Measurements from ENCODE around the gene CLSTN1.

CLSTN1 gene

GRCh38 chr1:9852410-9853248 lies 28.9 kb upstream of the CLSTN1 start:
- no peak for TF ChIP-seq CTCF (IDR thresholded peaks at IDR 0.05)
- H3K36me3 ChIP-seq (ENCODE audit: control insufficient read depth, insufficient read depth, low read length): no peaks in the 10 kb centered on the region
- no peak overlapping the region for H2AFZ ChIP-seq
- H3K79me2 ChIP-seq: no peaks in the 10 kb centered on the region
- H3K27ac ChIP-seq: no peak overlapping the region
- H3K27me3 ChIP-seq (ENCODE audit: control insufficient read depth, insufficient read depth, low read length): no peaks in the 10 kb centered on the region
- no peaks in the 10 kb centered on the region for H3K9me3 ChIP-seq (ENCODE audit: control insufficient read depth, low read length)
- no peak overlapping the region for H3K4me3 ChIP-seq (ENCODE audit: low read depth, low read length)
- H3K4me2 ChIP-seq (ENCODE audit: low read length): no peak overlapping the region
- H3K4me1 ChIP-seq: no peaks in the 10 kb centered on the region
- no peak overlapping the region for H3K9ac ChIP-seq

- Histone ChIP-seq H3K27me3 (ENCODE audit: control insufficient read depth, insufficient read depth, low read length) (no peaks in the 10 kb centered on the region), H2AFZ (no peak overlapping the region), H3K9me3 (ENCODE audit: control insufficient read depth, low read length) (no peaks in the 10 kb centered on the region), H3K4me3 (ENCODE audit: low read depth, low read length) (no peak overlapping the region), H3K4me2 (ENCODE audit: low read length) (no peak overlapping the region), H3K79me2 (no peaks in the 10 kb centered on the region), H3K27ac (no peak overlapping the region), H3K36me3 (ENCODE audit: control insufficient read depth, insufficient read depth, low read length) (no peaks in the 10 kb centered on the region), H3K4me1 (no peaks in the 10 kb centered on the region), H3K9ac (no peak overlapping the region)
- TF ChIP-seq CTCF (IDR thresholded peaks at IDR 0.05): no peak
Observed at GRCh38 chr1:9852004-9852403, 28.2 kb upstream of the CLSTN1 start.

GRCh38 chr1:9850442-9851162 lies 26.8 kb upstream of the CLSTN1 start:
- Histone ChIP-seq H3K27me3 (ENCODE audit: control insufficient read depth, insufficient read depth, low read length) (no peaks in the 10 kb centered on the region), H2AFZ (no peak overlapping the region), H3K9me3 (ENCODE audit: control insufficient read depth, low read length) (no peaks in the 10 kb centered on the region), H3K36me3 (ENCODE audit: control insufficient read depth, insufficient read depth, low read length) (no peaks in the 10 kb centered on the region), H3K9ac (no peak overlapping the region), H3K27ac (no peak overlapping the region), H3K4me2 (ENCODE audit: low read length) (no peak overlapping the region), H3K4me1 (no peaks in the 10 kb centered on the region), H3K79me2 (no peaks in the 10 kb centered on the region), H3K4me3 (ENCODE audit: low read depth, low read length) (no peak overlapping the region)
- TF ChIP-seq CTCF (IDR thresholded peaks at IDR 0.05): no peak

GRCh38 chr1:9849691-9850441 lies 26.1 kb upstream of the CLSTN1 start:
- TF ChIP-seq CTCF (IDR thresholded peaks at IDR 0.05): no peak
- Histone ChIP-seq H3K27me3 (ENCODE audit: control insufficient read depth, insufficient read depth, low read length) (no peaks in the 10 kb centered on the region), H3K9me3 (ENCODE audit: control insufficient read depth, low read length) (no peaks in the 10 kb centered on the region), H3K36me3 (ENCODE audit: control insufficient read depth, insufficient read depth, low read length) (no peaks in the 10 kb centered on the region), H3K4me2 (ENCODE audit: low read length) (no peak overlapping the region), H3K4me1 (no peaks in the 10 kb centered on the region), H3K4me3 (ENCODE audit: low read depth, low read length) (no peak overlapping the region), H2AFZ (no peak overlapping the region), H3K27ac (no peak overlapping the region), H3K9ac (no peak overlapping the region), H3K79me2 (no peaks in the 10 kb centered on the region)

Data from parathyroid adenoma (tissue), 2 donors.